MCF 10A (cell line): Measurements from ENCODE around the gene PBRM1. TPM values are rescaled to one million over a fixed set of nuclear protein-coding genes. Genes with fewer than 3 reads are reported as not detected.

Experiments used
- BruUV-seq: library from RNA; stranded (reverse); fragments of 400-500 nt; replicated peaks from 2 replicates; lab custom pipeline; 2021; lab: Mats Ljungman, UMichigan
- CTCF ChIA-PET: fragments of 300-600 bp; sonication (Branson Sonifier 250); formaldehyde crosslinking; extraction: SDS; loops from one replicate; lab custom pipeline; 2021; ENCODE audit warnings: antibody characterized with exemption, inconsistent platforms; lab: Yijun Ruan, JAX
- POLR2A ChIA-PET: fragments of 300-600, 350-650 bp; sonication (Branson Sonifier 250); formaldehyde crosslinking; extraction: SDS; loops from one replicate; lab custom pipeline; 2020; ENCODE audit warnings: antibody characterized with exemption, inconsistent platforms; lab: Yijun Ruan, JAX
- DNase-seq: peaks from one replicate; pipeline ENCODE4 v3.0.0-alpha.2; 2018; ENCODE audit not compliant: unreplicated experiment
- H3K27ac Mint-ChIP-seq: one replicate; pipeline ENCODE4 v1.8.0; 2022; ENCODE audit warnings: mild to moderate bottlenecking, low read depth, mixed read lengths; ENCODE audit not compliant: unreplicated experiment
- H3K27me3 Mint-ChIP-seq: one replicate; pipeline ENCODE4 v1.8.0; 2022; ENCODE audit warnings: mixed read lengths; ENCODE audit not compliant: insufficient read depth, unreplicated experiment
- H3K36me3 Mint-ChIP-seq: one replicate; pipeline ENCODE4 v1.8.0; 2022; ENCODE audit warnings: mild to moderate bottlenecking, moderate library complexity, mixed read lengths; ENCODE audit not compliant: insufficient read depth, unreplicated experiment
- H3K4me1 Mint-ChIP-seq: one replicate; pipeline ENCODE4 v1.8.0; 2022; ENCODE audit warnings: mixed read lengths; ENCODE audit not compliant: insufficient read depth, unreplicated experiment
- H3K4me3 Mint-ChIP-seq: one replicate; pipeline ENCODE4 v1.8.0; 2022; ENCODE audit warnings: mild to moderate bottlenecking, moderate library complexity, mixed read lengths; ENCODE audit not compliant: unreplicated experiment
- H3K9me3 Mint-ChIP-seq: one replicate; pipeline ENCODE4 v1.8.0; 2022; ENCODE audit warnings: mixed read lengths; ENCODE audit not compliant: unreplicated experiment
- intact Hi-C: fragments of 100-400 bp; cut with micrococcal nuclease; formaldehyde crosslinking; loops from 2 replicates; pipeline ENCODE4 v1.14.1; 2022
- total RNA-seq: library from RNA; stranded (reverse); gene quantifications from 2 replicates; pipeline ENCODE4 v1.2.3, GENCODE V29; 2022
- TF ChIP-seq, protein P1 (sequence below): fragments of 200-600 bp; IDR thresholded peaks from one replicate; pipeline ENCODE4 v1.8.0; 2022; ENCODE audit warnings: antibody characterized with exemption, mild to moderate bottlenecking; ENCODE audit not compliant: unreplicated experiment

PBRM1 gene
- total RNA-seq, 1 experiment from 2014 or later, result 56.9 TPM

- intact Hi-C loops, result no loop called here
- POLR2A ChIA-PET, result interaction anchor here (1.1 to 1.2 kb wide), 3 partner anchors 10 to 140 kb away, joined by 3 to 6 read pairs (median 3); partner anchors contain the start of gene UQCC5
- peaks cover 82% of the 10 kb centered on the region for H3K36me3 Mint-ChIP-seq
- H3K9me3 Mint-ChIP-seq, result no peaks in the 10 kb centered on the region
- peaks cover 7% of the 10 kb centered on the region for H3K4me1 Mint-ChIP-seq
- no peaks in the 10 kb centered on the region for H3K27me3 Mint-ChIP-seq
- no peak for DNase-seq
- peak overlapping the region; percentile 42 for H3K27ac Mint-ChIP-seq
- CTCF ChIA-PET, result no interaction called here
- BruUV-seq, result no TSS peak
- TF ChIP-seq, protein P1, sequence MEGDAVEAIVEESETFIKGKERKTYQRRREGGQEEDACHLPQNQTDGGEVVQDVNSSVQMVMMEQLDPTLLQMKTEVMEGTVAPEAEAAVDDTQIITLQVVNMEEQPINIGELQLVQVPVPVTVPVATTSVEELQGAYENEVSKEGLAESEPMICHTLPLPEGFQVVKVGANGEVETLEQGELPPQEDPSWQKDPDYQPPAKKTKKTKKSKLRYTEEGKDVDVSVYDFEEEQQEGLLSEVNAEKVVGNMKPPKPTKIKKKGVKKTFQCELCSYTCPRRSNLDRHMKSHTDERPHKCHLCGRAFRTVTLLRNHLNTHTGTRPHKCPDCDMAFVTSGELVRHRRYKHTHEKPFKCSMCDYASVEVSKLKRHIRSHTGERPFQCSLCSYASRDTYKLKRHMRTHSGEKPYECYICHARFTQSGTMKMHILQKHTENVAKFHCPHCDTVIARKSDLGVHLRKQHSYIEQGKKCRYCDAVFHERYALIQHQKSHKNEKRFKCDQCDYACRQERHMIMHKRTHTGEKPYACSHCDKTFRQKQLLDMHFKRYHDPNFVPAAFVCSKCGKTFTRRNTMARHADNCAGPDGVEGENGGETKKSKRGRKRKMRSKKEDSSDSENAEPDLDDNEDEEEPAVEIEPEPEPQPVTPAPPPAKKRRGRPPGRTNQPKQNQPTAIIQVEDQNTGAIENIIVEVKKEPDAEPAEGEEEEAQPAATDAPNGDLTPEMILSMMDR, result no peak
- no peak overlapping the region for H3K4me3 Mint-ChIP-seq
Observed at GRCh38 chr3:52546111-52546901, 139.4 kb downstream of the PBRM1 start.

DNA sequence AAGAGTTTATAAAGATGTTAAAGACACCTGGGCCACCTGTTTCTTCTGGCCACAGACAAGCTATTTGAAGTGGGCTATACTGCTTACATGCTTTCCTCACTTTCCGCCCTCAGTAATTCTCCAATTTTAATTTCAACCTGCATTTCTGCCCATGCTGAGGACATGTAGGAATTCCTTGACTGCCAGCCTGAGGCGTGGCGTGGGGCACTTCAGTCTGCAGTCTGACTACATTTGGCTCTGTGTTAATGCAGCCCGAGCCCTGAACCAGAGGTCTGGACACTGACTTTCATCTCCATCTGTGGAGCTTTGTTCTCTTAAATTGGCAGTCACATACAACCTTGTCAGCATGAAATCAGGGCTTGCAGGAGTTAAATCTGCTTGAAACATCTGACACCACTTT lies 140.8 kb downstream of the PBRM1 start:
- no peaks in the 10 kb centered on the region for H3K9me3 Mint-ChIP-seq
- intact Hi-C loops, result no loop called here
- H3K4me3 Mint-ChIP-seq, result no peak overlapping the region
- H3K27me3 Mint-ChIP-seq, result no peaks in the 10 kb centered on the region
- ChIA-PET CTCF (interaction anchor here (0.6 kb wide), 1 partner anchor 18 kb away, joined by 3 read pairs; no protein-coding TSS in a partner anchor), POLR2A (interaction anchor here (1.2 kb wide), 1 partner anchor 9 kb away, joined by 6 read pairs; the partner anchor contains the start of gene UQCC5)
- H3K27ac Mint-ChIP-seq, result no peak overlapping the region
- H3K36me3 Mint-ChIP-seq, result peaks cover 82% of the 10 kb centered on the region
- TF ChIP-seq, protein P1, result no peak
- no TSS peak for BruUV-seq
- no peak for DNase-seq
- H3K4me1 Mint-ChIP-seq, result peaks cover 9% of the 10 kb centered on the region

- H3K27me3 Mint-ChIP-seq, result no peaks in the 10 kb centered on the region
- intact Hi-C loops, result no loop called here
- peaks cover 32% of the 10 kb centered on the region for H3K4me1 Mint-ChIP-seq
- H3K9me3 Mint-ChIP-seq, result no peaks in the 10 kb centered on the region
- no peak for DNase-seq
- no peak overlapping the region for H3K27ac Mint-ChIP-seq
- H3K36me3 Mint-ChIP-seq, result peaks cover 72% of the 10 kb centered on the region
- no TSS peak for BruUV-seq
- no peak overlapping the region for H3K4me3 Mint-ChIP-seq
- ChIA-PET POLR2A (no interaction called here), CTCF (no interaction called here)
- TF ChIP-seq, protein P1, result no peak
Observed at GRCh38 chr3:52541050-52541449, 144.7 kb downstream of the PBRM1 start.

DNA sequence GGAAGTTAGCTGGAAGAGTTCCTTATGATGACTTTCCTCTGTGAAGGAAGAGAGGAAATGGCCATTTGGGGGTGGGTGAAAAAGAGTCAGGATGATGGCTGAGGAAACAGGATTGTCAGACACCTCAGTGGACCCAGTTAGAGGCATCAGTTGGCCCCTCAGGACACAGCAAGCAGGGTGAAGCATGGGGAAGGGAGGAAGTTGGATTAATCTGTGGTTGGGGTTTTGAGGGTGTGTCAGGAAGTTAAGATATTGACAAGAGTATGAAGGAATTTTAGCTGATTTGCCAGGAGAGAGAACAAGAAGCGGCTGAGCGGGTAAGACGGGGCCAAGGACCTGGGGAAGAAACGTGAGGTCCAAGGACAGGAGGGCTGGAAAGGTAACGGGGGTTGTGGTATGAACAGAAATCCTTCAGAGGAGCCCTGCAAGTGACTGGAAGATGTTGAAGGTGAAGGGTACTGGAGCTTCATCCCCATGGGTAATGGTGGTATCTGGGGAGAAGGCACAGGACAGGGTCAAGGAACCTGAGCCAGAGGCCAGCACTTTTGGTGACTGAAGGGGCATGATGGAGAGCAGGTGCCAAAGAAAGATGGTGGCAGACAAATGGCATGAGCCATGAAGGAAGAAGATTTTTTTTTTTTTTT lies 146.6 kb downstream of the PBRM1 start:
- CTCF ChIA-PET, result interaction anchor here (0.6 to 1.0 kb wide), 3 partner anchors 10 to 84 kb away, joined by 3 to 4 read pairs (median 4); no protein-coding TSS in a partner anchor
- peak overlapping the region; percentile 84 for H3K4me3 Mint-ChIP-seq
- BruUV-seq, result no TSS peak
- H3K27ac Mint-ChIP-seq, result no peak overlapping the region
- H3K27me3 Mint-ChIP-seq, result no peaks in the 10 kb centered on the region
- intact Hi-C loops, result loop anchor here (10.0 kb wide), 1 partner anchor 64 kb away; no protein-coding TSS in a partner anchor
- DNase-seq, result no peak
- POLR2A ChIA-PET, result interaction anchor here (0.7 kb wide), 1 partner anchor 495 kb away, joined by 3 read pairs; no protein-coding TSS in a partner anchor
- peaks cover 30% of the 10 kb centered on the region for H3K4me1 Mint-ChIP-seq
- H3K9me3 Mint-ChIP-seq, result no peaks in the 10 kb centered on the region
- H3K36me3 Mint-ChIP-seq, result peaks cover 60% of the 10 kb centered on the region
- TF ChIP-seq, protein P1, result no peak
